NCI-H1436 treated with DMSO at 0.1 percent for 48 hours (cell line): Measurements from ENCODE around the gene ETFBKMT.

Source experiments
- DNase-seq: peaks from one replicate; lab custom pipeline; 2025; lab: John Stamatoyannopoulos, UW

ETFBKMT gene

GRCh38 chr12:31659087-31659942, at the start of gene ETFBKMT:
Gene ETFBKMT (plus strand): TSS chr12:31659688. CDS start chr12:31661954, 2,266 bp downstream.
- peak; percentile 77 for DNase-seq

- no peak for DNase-seq
Measured at GRCh38 chr12:31612819-31613218, 46.7 kb upstream of the ETFBKMT start.

- no peak for DNase-seq
Measured at GRCh38 chr12:31618228-31619025, 41.1 kb upstream of the ETFBKMT start.

- DNase-seq = no peak
Measured at GRCh38 chr12:31620311-31620710, 39.2 kb upstream of the ETFBKMT start.

GRCh38 chr12:31622038-31622437, 37.5 kb upstream of the ETFBKMT start:
- no peak for DNase-seq

GRCh38 chr12:31626270-31626995, 33.1 kb upstream of the ETFBKMT start:
- DNase-seq = no peak

- DNase-seq = no peak
Measured at GRCh38 chr12:31627456-31628054, 31.9 kb upstream of the ETFBKMT start.

- DNase-seq = no peak
Measured at GRCh38 chr12:31629756-31630732, 29.4 kb upstream of the ETFBKMT start.

- DNase-seq = no peak
Measured at GRCh38 chr12:31631023-31631724, 28.3 kb upstream of the ETFBKMT start.

GRCh38 chr12:31631809-31632208, 27.7 kb upstream of the ETFBKMT start:
- no peak for DNase-seq

- no peak for DNase-seq
Measured at GRCh38 chr12:31633464-31633863, 26.0 kb upstream of the ETFBKMT start.

GRCh38 chr12:31634620-31635019, 24.9 kb upstream of the ETFBKMT start:
- DNase-seq = no peak

- DNase-seq = no peak
Measured at GRCh38 chr12:31641509-31642090, 17.9 kb upstream of the ETFBKMT start.

GRCh38 chr12:31644536-31644935, 15.0 kb upstream of the ETFBKMT start:
- no peak for DNase-seq

- no peak for DNase-seq
Measured at GRCh38 chr12:31645924-31646323, 13.6 kb upstream of the ETFBKMT start.

GRCh38 chr12:31647086-31647491, 12.4 kb upstream of the ETFBKMT start:
- DNase-seq = no peak

- no peak for DNase-seq
Measured at GRCh38 chr12:31650918-31651317, 8.6 kb upstream of the ETFBKMT start.

GRCh38 chr12:31651893-31652521, 7.5 kb upstream of the ETFBKMT start:
- DNase-seq = peak; percentile 92

- DNase-seq = no peak
Measured at GRCh38 chr12:31655208-31655607, 4.3 kb upstream of the ETFBKMT start.
